SK-N-SH treated with all-trans-retinoic acid at 6 μM for 48 hours (cell line): ENCODE data around the gene ANKDD1B.

Experiments used
- ATAC-seq: fragments of 200-7000 bp; cut with Tn5 transposase; 3 replicates; pipeline ENCODE4 v1.9.1; 2020; ENCODE audit warnings: mild to moderate bottlenecking, moderate library complexity
- ARNTL ChIP-seq: fragments of 450-650 bp; formaldehyde crosslinking; IDR thresholded peaks from 2 replicates; pipeline ENCODE4 v1.5.0; 2020; ENCODE audit warnings: low read depth, mild to moderate bottlenecking, moderate library complexity, borderline replicate concordance
- BACH2 ChIP-seq: fragments of 250-450 bp; sonication (Bioruptor Pico); IDR thresholded peaks from 2 replicates; pipeline ENCODE4 v1.9.0; 2021; ENCODE audit warnings: mild to moderate bottlenecking, borderline replicate concordance
- CSDC2 ChIP-seq: fragments of 250-450 bp; sonication (Bioruptor Pico); IDR thresholded peaks from 2 replicates; pipeline ENCODE4 v1.5.0; 2020; ENCODE audit warnings: mild to moderate bottlenecking, moderate library complexity
- ESRRG ChIP-seq: fragments of 250-450 bp; sonication (Bioruptor Pico); IDR thresholded peaks from 2 replicates; pipeline ENCODE4 v1.6.1; 2021; ENCODE audit warnings: mild to moderate bottlenecking
- GLIS3 ChIP-seq: fragments of 250-450 bp; sonication (Bioruptor Pico); IDR thresholded peaks from 2 replicates; pipeline ENCODE4 v1.5.0; 2020; ENCODE audit warnings: mild to moderate bottlenecking, moderate library complexity
- ISL1 ChIP-seq: fragments of 250-450 bp; sonication (Bioruptor Pico); IDR thresholded peaks from 2 replicates; pipeline ENCODE4 v2.1.2; 2022; ENCODE audit warnings: mild to moderate bottlenecking, moderate library complexity
- OSR1 ChIP-seq: fragments of 250-450 bp; sonication (Bioruptor Pico); IDR thresholded peaks from 2 replicates; pipeline ENCODE4 v1.8.0; 2022; ENCODE audit warnings: moderate library complexity, mild to moderate bottlenecking, inconsistent platforms
- PPARA ChIP-seq: fragments of 250-450 bp; sonication (Bioruptor Pico); IDR thresholded peaks from 2 replicates; pipeline ENCODE4 v1.5.0; 2020; ENCODE audit warnings: mild to moderate bottlenecking, borderline replicate concordance
- RARB ChIP-seq: fragments of 250-450 bp; sonication (Bioruptor Pico); IDR thresholded peaks from 2 replicates; pipeline ENCODE4 v1.8.0; 2021; ENCODE audit warnings: mild to moderate bottlenecking, moderate library complexity
- SNAI2 ChIP-seq: fragments of 250-450 bp; sonication (Bioruptor Pico); IDR thresholded peaks from 2 replicates; pipeline ENCODE4 v1.5.0; 2020; ENCODE audit warnings: mild to moderate bottlenecking, moderate library complexity
- TCF4 ChIP-seq: fragments of 250-450 bp; sonication (Bioruptor Pico); IDR thresholded peaks from 2 replicates; pipeline ENCODE4 v1.8.0; 2021; ENCODE audit warnings: mild to moderate bottlenecking, moderate library complexity, borderline replicate concordance
- TOX ChIP-seq: fragments of 250-450 bp; sonication (Bioruptor Pico); IDR thresholded peaks from 2 replicates; pipeline ENCODE4 v1.8.0; 2021; ENCODE audit warnings: mild to moderate bottlenecking, moderate library complexity, borderline replicate concordance
- ZC3H10 ChIP-seq: fragments of 250-450 bp; sonication (Bioruptor Pico); IDR thresholded peaks from 2 replicates; pipeline ENCODE4 v1.5.1; 2021; ENCODE audit warnings: mild to moderate bottlenecking, moderate library complexity
- ZFP3 ChIP-seq: fragments of 250-450 bp; sonication (Bioruptor Pico); IDR thresholded peaks from 2 replicates; pipeline ENCODE4 v1.5.0; 2020; ENCODE audit warnings: mild to moderate bottlenecking, moderate library complexity
- ZFP30 ChIP-seq: fragments of 450-650 bp; formaldehyde crosslinking; IDR thresholded peaks from 2 replicates; pipeline ENCODE4 v1.5.0; 2022; ENCODE audit warnings: mild to moderate bottlenecking, moderate library complexity
- ZNF565 ChIP-seq: fragments of 450-650 bp; formaldehyde crosslinking; conservative IDR thresholded peaks from 2 replicates; pipeline ENCODE4 v1.5.0; 2020; ENCODE audit warnings: low read depth, mild to moderate bottlenecking, moderate library complexity
- ZNF70 ChIP-seq: fragments of 450-650 bp; formaldehyde crosslinking; IDR thresholded peaks from 2 replicates; pipeline ENCODE4 v1.5.0; 2020; ENCODE audit warnings: mild to moderate bottlenecking, moderate library complexity
- ZNF8 ChIP-seq: fragments of 450-650 bp; formaldehyde crosslinking; IDR thresholded peaks from 2 replicates; pipeline ENCODE4 v1.5.0; 2020; ENCODE audit warnings: mild to moderate bottlenecking, moderate library complexity
- TF ChIP-seq, protein P1 (sequence below): fragments of 250-450 bp; sonication (Bioruptor Pico); IDR thresholded peaks from 2 replicates; pipeline ENCODE4 v1.8.0; 2021; ENCODE audit warnings: low read depth, mild to moderate bottlenecking, moderate library complexity, borderline replicate concordance
- TF ChIP-seq, protein P2 (sequence below): fragments of 250-450 bp; sonication (Bioruptor Pico); IDR thresholded peaks from 2 replicates; pipeline ENCODE4 v1.5.1; 2020; ENCODE audit warnings: low read depth, mild to moderate bottlenecking, moderate library complexity
- TF ChIP-seq, protein P3 (sequence below): fragments of 250-450 bp; sonication (Bioruptor Pico); IDR thresholded peaks from 2 replicates; pipeline ENCODE4 v1.5.1; 2021; ENCODE audit warnings: mild to moderate bottlenecking, moderate library complexity
- TF ChIP-seq, protein P4 (sequence below): fragments of 250-450 bp; sonication (Bioruptor Pico); IDR thresholded peaks from 2 replicates; pipeline ENCODE4 v1.8.0; 2020; ENCODE audit warnings: mild to moderate bottlenecking, moderate library complexity, borderline replicate concordance
- TF ChIP-seq, protein P5 (sequence below): fragments of 250-450 bp; sonication (Bioruptor Pico); IDR thresholded peaks from 2 replicates; pipeline ENCODE4 v1.5.0; 2020; ENCODE audit warnings: mild to moderate bottlenecking, moderate library complexity

ANKDD1B gene

DNA sequence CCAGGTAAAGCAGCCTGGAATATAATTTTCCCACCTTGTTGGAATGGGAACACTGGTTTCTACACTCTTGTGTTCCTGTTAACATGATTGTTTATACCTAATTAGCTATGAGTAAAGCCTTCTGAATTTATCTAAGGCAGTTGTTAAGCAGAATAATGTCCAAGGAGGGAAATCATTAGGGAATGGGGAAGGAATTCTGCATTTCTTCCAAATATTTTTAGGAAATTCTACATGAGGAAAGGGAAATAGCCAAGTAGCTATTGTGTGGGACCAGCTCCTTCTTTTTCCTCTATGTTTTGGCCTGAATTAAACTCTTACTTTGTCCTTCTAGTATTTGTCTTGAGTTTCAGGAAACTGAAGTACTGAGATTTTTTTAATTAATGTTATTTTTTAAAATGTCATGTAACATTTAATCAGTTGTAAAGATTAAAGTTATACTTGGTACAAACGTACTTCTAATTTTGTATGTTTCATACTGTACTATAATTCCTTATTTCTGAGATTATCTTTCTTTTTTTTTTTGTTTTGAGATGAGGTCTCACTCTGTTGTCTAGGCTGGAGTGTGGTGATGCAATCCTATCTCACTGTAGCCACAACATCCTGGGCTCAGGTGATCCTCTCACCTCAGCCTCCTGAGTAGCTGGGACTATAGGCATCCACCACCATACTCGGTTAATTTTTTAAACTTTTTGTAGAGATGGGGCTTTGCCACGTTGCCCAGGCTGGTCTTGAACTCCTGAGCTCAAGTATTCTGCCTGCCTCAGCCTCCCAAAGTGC lies 28.5 kb downstream of the ANKDD1B start:
- no peak for ATAC-seq
- TF ChIP-seq ARNTL (CRISPR knock-in tag): no peak
- no peak for TF ChIP-seq GLIS3 (CRISPR knock-in tag)

DNA sequence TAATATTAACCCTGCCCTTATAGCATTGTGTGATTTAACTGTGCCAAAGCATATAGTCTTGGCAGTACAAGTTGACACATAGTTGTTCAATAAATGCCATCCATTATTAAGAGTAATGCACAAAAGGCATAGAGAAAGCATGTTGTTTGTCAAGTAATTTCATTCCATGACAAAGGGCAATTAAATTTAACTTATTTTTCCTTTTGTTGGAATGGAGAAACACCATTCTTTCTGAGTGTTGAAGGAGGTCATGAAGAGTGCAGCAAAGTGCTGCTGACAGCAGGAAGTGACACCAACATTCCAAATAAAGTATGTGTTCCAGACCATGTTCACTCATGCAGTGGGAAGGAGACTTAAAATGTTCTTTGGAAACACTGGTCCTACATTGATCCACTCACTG lies 29.1 kb downstream of the ANKDD1B start:
- peak; percentile 98 for ATAC-seq
- TF ChIP-seq TOX (CRISPR knock-in tag): peak; percentile 83
- TF ChIP-seq SNAI2: no peak
- no peak for TF ChIP-seq ARNTL (CRISPR knock-in tag)
- peak; percentile 83 for TF ChIP-seq ZC3H10 (CRISPR knock-in tag)
- TF ChIP-seq, protein P1, sequence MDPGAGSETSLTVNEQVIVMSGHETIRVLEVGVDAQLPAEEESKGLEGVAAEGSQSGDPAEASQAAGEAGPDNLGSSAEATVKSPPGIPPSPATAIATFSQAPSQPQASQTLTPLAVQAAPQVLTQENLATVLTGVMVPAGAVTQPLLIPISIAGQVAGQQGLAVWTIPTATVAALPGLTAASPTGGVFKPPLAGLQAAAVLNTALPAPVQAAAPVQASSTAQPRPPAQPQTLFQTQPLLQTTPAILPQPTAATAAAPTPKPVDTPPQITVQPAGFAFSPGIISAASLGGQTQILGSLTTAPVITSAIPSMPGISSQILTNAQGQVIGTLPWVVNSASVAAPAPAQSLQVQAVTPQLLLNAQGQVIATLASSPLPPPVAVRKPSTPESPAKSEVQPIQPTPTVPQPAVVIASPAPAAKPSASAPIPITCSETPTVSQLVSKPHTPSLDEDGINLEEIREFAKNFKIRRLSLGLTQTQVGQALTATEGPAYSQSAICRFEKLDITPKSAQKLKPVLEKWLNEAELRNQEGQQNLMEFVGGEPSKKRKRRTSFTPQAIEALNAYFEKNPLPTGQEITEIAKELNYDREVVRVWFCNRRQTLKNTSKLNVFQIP: no peak
- TF ChIP-seq BACH2 (CRISPR knock-in tag): no peak
- TF ChIP-seq, protein P2, sequence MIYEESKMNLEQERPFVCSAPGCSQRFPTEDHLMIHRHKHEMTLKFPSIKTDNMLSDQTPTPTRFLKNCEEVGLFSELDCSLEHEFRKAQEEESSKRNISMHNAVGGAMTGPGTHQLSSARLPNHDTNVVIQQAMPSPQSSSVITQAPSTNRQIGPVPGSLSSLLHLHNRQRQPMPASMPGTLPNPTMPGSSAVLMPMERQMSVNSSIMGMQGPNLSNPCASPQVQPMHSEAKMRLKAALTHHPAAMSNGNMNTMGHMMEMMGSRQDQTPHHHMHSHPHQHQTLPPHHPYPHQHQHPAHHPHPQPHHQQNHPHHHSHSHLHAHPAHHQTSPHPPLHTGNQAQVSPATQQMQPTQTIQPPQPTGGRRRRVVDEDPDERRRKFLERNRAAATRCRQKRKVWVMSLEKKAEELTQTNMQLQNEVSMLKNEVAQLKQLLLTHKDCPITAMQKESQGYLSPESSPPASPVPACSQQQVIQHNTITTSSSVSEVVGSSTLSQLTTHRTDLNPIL: no peak
- TF ChIP-seq ZFP30 (CRISPR knock-in tag): no peak
- no peak for TF ChIP-seq ZNF70 (CRISPR knock-in tag)
- TF ChIP-seq CSDC2 (CRISPR knock-in tag): no peak
- peak; percentile 82 for TF ChIP-seq ISL1 (CRISPR knock-in tag)
- no peak for TF ChIP-seq ZNF565 (CRISPR knock-in tag)
- TF ChIP-seq, protein P3, sequence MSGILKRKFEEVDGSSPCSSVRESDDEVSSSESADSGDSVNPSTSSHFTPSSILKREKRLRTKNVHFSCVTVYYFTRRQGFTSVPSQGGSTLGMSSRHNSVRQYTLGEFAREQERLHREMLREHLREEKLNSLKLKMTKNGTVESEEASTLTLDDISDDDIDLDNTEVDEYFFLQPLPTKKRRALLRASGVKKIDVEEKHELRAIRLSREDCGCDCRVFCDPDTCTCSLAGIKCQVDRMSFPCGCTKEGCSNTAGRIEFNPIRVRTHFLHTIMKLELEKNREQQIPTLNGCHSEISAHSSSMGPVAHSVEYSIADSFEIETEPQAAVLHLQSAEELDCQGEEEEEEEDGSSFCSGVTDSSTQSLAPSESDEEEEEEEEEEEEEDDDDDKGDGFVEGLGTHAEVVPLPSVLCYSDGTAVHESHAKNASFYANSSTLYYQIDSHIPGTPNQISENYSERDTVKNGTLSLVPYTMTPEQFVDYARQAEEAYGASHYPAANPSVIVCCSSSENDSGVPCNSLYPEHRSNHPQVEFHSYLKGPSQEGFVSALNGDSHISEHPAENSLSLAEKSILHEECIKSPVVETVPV (CRISPR knock-in tag): no peak
- TF ChIP-seq ZFP3 (CRISPR knock-in tag): no peak
- TF ChIP-seq OSR1: no peak
- TF ChIP-seq RARB (CRISPR knock-in tag): peak; percentile 75; the same call in 1 of the 2 replicates
- no peak for TF ChIP-seq TCF4
- TF ChIP-seq, protein P4, sequence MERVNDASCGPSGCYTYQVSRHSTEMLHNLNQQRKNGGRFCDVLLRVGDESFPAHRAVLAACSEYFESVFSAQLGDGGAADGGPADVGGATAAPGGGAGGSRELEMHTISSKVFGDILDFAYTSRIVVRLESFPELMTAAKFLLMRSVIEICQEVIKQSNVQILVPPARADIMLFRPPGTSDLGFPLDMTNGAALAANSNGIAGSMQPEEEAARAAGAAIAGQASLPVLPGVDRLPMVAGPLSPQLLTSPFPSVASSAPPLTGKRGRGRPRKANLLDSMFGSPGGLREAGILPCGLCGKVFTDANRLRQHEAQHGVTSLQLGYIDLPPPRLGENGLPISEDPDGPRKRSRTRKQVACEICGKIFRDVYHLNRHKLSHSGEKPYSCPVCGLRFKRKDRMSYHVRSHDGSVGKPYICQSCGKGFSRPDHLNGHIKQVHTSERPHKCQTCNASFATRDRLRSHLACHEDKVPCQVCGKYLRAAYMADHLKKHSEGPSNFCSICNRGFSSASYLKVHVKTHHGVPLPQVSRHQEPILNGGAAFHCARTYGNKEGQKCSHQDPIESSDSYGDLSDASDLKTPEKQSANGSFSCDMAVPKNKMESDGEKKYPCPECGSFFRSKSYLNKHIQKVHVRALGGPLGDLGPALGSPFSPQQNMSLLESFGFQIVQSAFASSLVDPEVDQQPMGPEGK: peak; percentile 73; the same call in 1 of the 2 replicates
- TF ChIP-seq PPARA (CRISPR knock-in tag): no peak
- no peak for TF ChIP-seq ZNF8 (CRISPR knock-in tag)
- TF ChIP-seq ESRRG (CRISPR knock-in tag): no peak
- no peak for TF ChIP-seq GLIS3 (CRISPR knock-in tag)
- TF ChIP-seq, protein P5, sequence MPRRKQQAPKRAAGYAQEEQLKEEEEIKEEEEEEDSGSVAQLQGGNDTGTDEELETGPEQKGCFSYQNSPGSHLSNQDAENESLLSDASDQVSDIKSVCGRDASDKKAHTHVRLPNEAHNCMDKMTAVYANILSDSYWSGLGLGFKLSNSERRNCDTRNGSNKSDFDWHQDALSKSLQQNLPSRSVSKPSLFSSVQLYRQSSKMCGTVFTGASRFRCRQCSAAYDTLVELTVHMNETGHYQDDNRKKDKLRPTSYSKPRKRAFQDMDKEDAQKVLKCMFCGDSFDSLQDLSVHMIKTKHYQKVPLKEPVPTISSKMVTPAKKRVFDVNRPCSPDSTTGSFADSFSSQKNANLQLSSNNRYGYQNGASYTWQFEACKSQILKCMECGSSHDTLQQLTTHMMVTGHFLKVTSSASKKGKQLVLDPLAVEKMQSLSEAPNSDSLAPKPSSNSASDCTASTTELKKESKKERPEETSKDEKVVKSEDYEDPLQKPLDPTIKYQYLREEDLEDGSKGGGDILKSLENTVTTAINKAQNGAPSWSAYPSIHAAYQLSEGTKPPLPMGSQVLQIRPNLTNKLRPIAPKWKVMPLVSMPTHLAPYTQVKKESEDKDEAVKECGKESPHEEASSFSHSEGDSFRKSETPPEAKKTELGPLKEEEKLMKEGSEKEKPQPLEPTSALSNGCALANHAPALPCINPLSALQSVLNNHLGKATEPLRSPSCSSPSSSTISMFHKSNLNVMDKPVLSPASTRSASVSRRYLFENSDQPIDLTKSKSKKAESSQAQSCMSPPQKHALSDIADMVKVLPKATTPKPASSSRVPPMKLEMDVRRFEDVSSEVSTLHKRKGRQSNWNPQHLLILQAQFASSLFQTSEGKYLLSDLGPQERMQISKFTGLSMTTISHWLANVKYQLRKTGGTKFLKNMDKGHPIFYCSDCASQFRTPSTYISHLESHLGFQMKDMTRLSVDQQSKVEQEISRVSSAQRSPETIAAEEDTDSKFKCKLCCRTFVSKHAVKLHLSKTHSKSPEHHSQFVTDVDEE (CRISPR knock-in tag): no peak
- TF ChIP-seq, all 23 proteins: peak for 5
